K562 (cell line): ENCODE measurements around the gene CCNQ. TPM values are rescaled to one million over a fixed set of nuclear protein-coding genes. Genes with fewer than 3 reads are reported as not detected.
A peak's percentile ranks its signal among the peaks of the same experiment; 100 is the strongest.

Experiments
- ATAC-seq: fragments of 200-7000 bp; cut with Tn5 transposase; 3 replicates; pipeline ENCODE4 v1.9.1; 2020; ENCODE audit warnings: moderate library complexity
- BruUV-seq: library from RNA; stranded (reverse); fragments of 400-500 nt; replicated peaks from 2 replicates; lab custom pipeline; 2021; lab: Mats Ljungman, UMichigan
- CTCF ChIA-PET: fragments of 300-600 bp; formaldehyde crosslinking; extraction: SDS; loops from one replicate; lab custom pipeline; 2021; ENCODE audit warnings: low intra/inter-chr PET ratio; lab: Yijun Ruan, JAX
- POLR2A ChIA-PET: fragments of 300-600, 350-650 bp; sonication (Branson Sonifier 250); formaldehyde crosslinking; extraction: SDS; loops from one replicate; lab custom pipeline; 2021; ENCODE audit warnings: antibody characterized with exemption, inconsistent platforms; lab: Yijun Ruan, JAX
- DNase-seq, 4 experiments: peaks; one replicate each; pipeline versions ENCODE4 v3.0.0 to v3.0.0-alpha.2; 2011 to 2018; ENCODE audit warnings: low spot score in 3 of 4, mixed read lengths in 3 of 4; ENCODE audit errors: extremely low read depth in 1 of 4
- FAIRE-seq: peaks from 2 replicates; lab custom pipeline; 2011; peaks lifted over from hg19 to GRCh38; lab: Jason Lieb, UNC
- H2AFZ ChIP-seq: 2 replicates; pipeline ENCODE4 v1.6.0; 2011; ENCODE audit warnings: low read depth, low read length, control low read depth, inconsistent platforms
- H3K27ac ChIP-seq: fragments of 200-600 bp; 3 replicates; pipeline ENCODE4 v1.8.0; 2011; ENCODE audit warnings: low read depth, mild to moderate bottlenecking, control low read depth, inconsistent platforms, low read length, moderate library complexity, mixed read lengths; ENCODE audit errors: extremely low read depth
- H3K27me3 ChIP-seq, 2 experiments: fragments of 300-600 bp in 1 of 2; 2 replicates in 1 of 2; 3 replicates in 1 of 2; pipeline versions ENCODE4 v1.6.0 to v1.8.0; 2011; ENCODE audit warnings: inconsistent platforms in 2 of 2, low read length in 2 of 2, mild to moderate bottlenecking in 1 of 2, mixed read lengths in 1 of 2, moderate library complexity in 1 of 2; ENCODE audit not compliant: control insufficient read depth in 2 of 2, insufficient read depth in 2 of 2
- H3K36me3 ChIP-seq: fragments of 300-600 bp; 3 replicates; pipeline ENCODE4 v1.8.0; 2011; ENCODE audit warnings: mild to moderate bottlenecking, low read length, inconsistent platforms; ENCODE audit not compliant: control insufficient read depth, insufficient read depth
- H3K4me1 ChIP-seq, 2 experiments: fragments of 200-600 bp in 1 of 2; replicated peaks in 1 of 2; 2 replicates in 1 of 2; 3 replicates in 1 of 2; pipeline versions ENCODE4 v1.5.1 to v1.8.0; 2011; ENCODE audit warnings: inconsistent platforms in 2 of 2, low read length in 2 of 2, mild to moderate bottlenecking in 1 of 2, mixed read lengths in 1 of 2, moderate library complexity in 1 of 2; ENCODE audit not compliant: control insufficient read depth in 2 of 2, insufficient read depth in 2 of 2
- H3K4me2 ChIP-seq: 2 replicates; pipeline ENCODE4 v1.6.1; 2011; ENCODE audit warnings: low read length, control low read depth, inconsistent platforms, mixed read lengths; ENCODE audit not compliant: insufficient read depth
- H3K4me3 ChIP-seq: fragments of 200-600 bp; sonication (generic), shearing (Covaris generic); 2 replicates; pipeline ENCODE4 v1.5.1; 2016; ENCODE audit warnings: control low read depth, inconsistent platforms
- H3K79me2 ChIP-seq: fragments of 200-600 bp; 3 replicates; pipeline ENCODE4 v1.8.0; 2011; ENCODE audit warnings: low read length, inconsistent platforms; ENCODE audit not compliant: control insufficient read depth, insufficient read depth
- H3K9ac ChIP-seq, 2 experiments: 2 replicates each; pipeline versions ENCODE4 v1.6.0 to v1.6.1; 2011; ENCODE audit warnings: low read depth in 2 of 2, low read length in 2 of 2, control low read depth in 1 of 2, inconsistent platforms in 1 of 2, mild to moderate bottlenecking in 1 of 2, mixed read lengths in 1 of 2; ENCODE audit not compliant: insufficient read depth in 1 of 2
- H3K9me1 ChIP-seq: one replicate; pipeline ENCODE4 v1.6.0; 2011; ENCODE audit warnings: inconsistent platforms, mild to moderate bottlenecking, low read length, moderate library complexity; ENCODE audit not compliant: control insufficient read depth, insufficient read depth
- H3K9me3 ChIP-seq: replicated peaks from 2 replicates; pipeline ENCODE4 v1.5.1; 2011; ENCODE audit warnings: low read depth, low read length, inconsistent platforms; ENCODE audit not compliant: control insufficient read depth, insufficient read depth
- H4K20me1 ChIP-seq: replicated peaks from 2 replicates; pipeline ENCODE4 v1.6.1; 2011; ENCODE audit warnings: low read length, inconsistent platforms, mixed read lengths; ENCODE audit not compliant: control insufficient read depth, insufficient read depth
- CTBP1 ChIP-seq: fragments of 450-650 bp; IDR thresholded peaks from 2 replicates; pipeline ENCODE4 v1.6.1; 2016; ENCODE audit warnings: borderline replicate concordance
- DEAF1 ChIP-seq: fragments of 450-650 bp; formaldehyde crosslinking; IDR thresholded peaks from 2 replicates; pipeline ENCODE4 v1.4.0; 2020; ENCODE audit warnings: mild to moderate bottlenecking, moderate library complexity
- HIVEP1 ChIP-seq: fragments of 250-450 bp; sonication (Bioruptor Pico); IDR thresholded peaks from 2 replicates; pipeline ENCODE4 v1.4.0; 2020; ENCODE audit warnings: mild to moderate bottlenecking
- HMGN3 ChIP-seq: IDR thresholded peaks from 2 replicates; pipeline ENCODE4 v1.6.1; 2011; ENCODE audit warnings: borderline replicate concordance, low read depth, mild to moderate bottlenecking, mixed read lengths, low read length; ENCODE audit not compliant: insufficient read length; ENCODE audit errors: extremely low read depth
- MAZ ChIP-seq, 2 experiments: fragments of 450-650 bp in 1 of 2; sonication (generic) in 1 of 2; formaldehyde crosslinking; IDR thresholded peaks in 1 of 2; conservative IDR thresholded peaks in 1 of 2; 2 replicates each; pipeline versions ENCODE4 v1.4.0 to v1.5.0; 2020; ENCODE audit warnings: mild to moderate bottlenecking in 1 of 2, missing genetic modification reagents in 1 of 2
- RAD21 ChIP-seq, 2 experiments: fragments of 250-450 bp in 1 of 2; fragments of 450-650 bp in 1 of 2; sonication (Bioruptor Pico) in 1 of 2; formaldehyde crosslinking in 1 of 2; IDR thresholded peaks in 1 of 2; conservative IDR thresholded peaks in 1 of 2; 2 replicates each; pipeline versions ENCODE4 v1.4.0 to v1.8.0; 2020 to 2022; ENCODE audit warnings: mild to moderate bottlenecking in 2 of 2, moderate library complexity in 1 of 2
- RB1 ChIP-seq: fragments of 450-650 bp; IDR thresholded peaks from 2 replicates; pipeline ENCODE4 v1.6.1; 2017; ENCODE audit warnings: low read depth, mild to moderate bottlenecking
- REST ChIP-seq, 2 experiments: fragments of 450-650 bp; formaldehyde crosslinking in 1 of 2; IDR thresholded peaks; 2 replicates each; pipeline versions ENCODE4 v1.4.0 to v1.6.1; 2014 to 2020; ENCODE audit warnings: mild to moderate bottlenecking in 2 of 2, borderline replicate concordance in 1 of 2, low read depth in 1 of 2
- SMC3 ChIP-seq: conservative IDR thresholded peaks from 2 replicates; pipeline ENCODE4 v1.6.1; 2011; ENCODE audit warnings: low read depth, low read length, improper control_type of control experiment; ENCODE audit not compliant: insufficient read depth
- WGBS: fragments of 100-300 bp; shearing (Covaris generic); methylation state at CpG from one replicate; pipeline ENCODE4 v1.1.6; 2016; ENCODE audit warnings: low coverage, mixed read lengths; ENCODE audit not compliant: insufficient coverage; ENCODE audit errors: missing lambda C conversion rate; 5-methylcytosine and 5-hydroxymethylcytosine counted together
- in situ Hi-C: fragments of 300-500 bp; cut with MboI; formaldehyde crosslinking; loops from 4 replicates; pipeline ENCODE4 v1.15.0; 2018; ENCODE audit warnings: inconsistent platforms, mixed read lengths
- intact Hi-C: fragments of 100-400 bp; cut with micrococcal nuclease; formaldehyde crosslinking; loops from 2 replicates; pipeline ENCODE4 v1.14.2; 2022
- polyA plus RNA-seq, 8 experiments: library from polyadenylated mRNA; depleted of rRNA in 4 of 8; stranded (reverse) in 5 of 8; unstranded in 3 of 8; fragments of >200 nt; fragmentation: Nextera tagmentation in 2 of 8; fragmentation: Illumina TruSeq in 1 of 8; extraction: Ambion mirVana in 2 of 8; extraction: Trizol in 1 of 8; gene quantifications; 2 replicates each; pipeline versions ENCODE4 v1.2.1 to v1.2.3, GENCODE V29; 2011 to 2014; ENCODE audit warnings: inconsistent platforms in 1 of 8, missing spikeins in 1 of 8
- total RNA-seq, 7 experiments: library from RNA; depleted of rRNA in 6 of 7; stranded (reverse); fragments of >200 nt in 6 of 7; fragmentation: Illumina TruSeq in 2 of 7; extraction: Trizol in 2 of 7; gene quantifications; 2 replicates each; pipeline versions ENCODE4 v1.2.1 to v1.2.3, GENCODE V29; 2011 to 2021; ENCODE audit warnings: low replicate concordance in 1 of 7

The CCNQ gene
- total and polyA plus RNA-seq, 9 of the 15 experiments (the other 6 are each of a cell fraction or from before 2014, with no cell fraction given): 0.92 to 53.8 (median 25.3) TPM

DNA sequence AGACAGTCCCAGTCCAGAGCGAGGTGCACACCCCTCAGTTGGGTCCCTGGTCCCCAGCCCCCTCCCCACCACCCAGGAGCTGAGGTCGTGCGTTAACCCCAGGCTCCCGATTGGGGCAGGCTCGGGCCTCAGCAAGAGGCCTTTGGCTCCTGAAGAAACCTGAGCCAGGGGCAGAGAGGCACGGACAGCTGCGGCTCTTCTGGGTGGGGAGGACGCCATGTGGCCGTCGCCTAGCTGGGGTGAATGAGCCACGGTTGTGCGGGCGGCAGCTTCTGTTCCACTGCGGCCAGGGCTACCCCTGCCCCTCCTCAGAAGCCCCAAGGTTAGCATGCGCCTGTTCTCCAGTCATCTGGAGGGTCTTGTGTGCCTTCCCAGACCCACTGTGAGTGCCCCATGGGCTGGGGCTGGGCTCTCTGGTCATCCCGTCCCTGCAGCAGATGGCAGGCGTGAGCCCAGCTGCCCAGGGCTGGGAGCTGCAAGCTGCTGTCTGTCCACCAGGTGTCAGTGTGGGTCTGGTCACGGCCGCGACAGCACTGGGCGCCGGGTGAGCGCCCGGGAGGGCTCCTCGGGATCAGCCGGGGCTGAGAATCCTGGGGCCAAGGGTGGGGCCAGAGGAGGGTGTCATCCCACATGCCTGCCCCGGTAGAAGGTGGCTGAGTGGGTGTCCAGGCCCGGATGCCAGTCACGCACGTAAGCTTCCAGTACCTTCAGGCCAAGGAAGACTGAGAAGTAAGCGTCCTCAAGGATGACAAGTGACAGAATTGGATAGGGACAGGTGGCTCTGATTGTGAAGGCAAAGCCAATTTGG, 59.6 kb downstream of the CCNQ start:
- no TSS peak for BruUV-seq
- peak overlapping the region; percentile 12 to 61; a peak in 2 of 4 replicates for H3K9ac ChIP-seq
- 0 out of 2 replicates have a peak, but pooled peaks cover 4% of the 10 kb centered on the region for H4K20me1 ChIP-seq
- no peaks in the 10 kb centered on the region for H3K79me2 ChIP-seq
- peak overlapping the region; percentile 29; the same call in 1 of the 2 replicates for H3K4me2 ChIP-seq
- no peaks in the 10 kb centered on the region for H3K9me3 ChIP-seq
- in situ Hi-C loops: no loop called here
- WGBS: 6% methylated on average over 19 of the region's 31 CpGs
- H3K4me1 ChIP-seq: peaks cover 0 to 44% of the 10 kb centered on the region in 2 experiments; a peak in 2 of 5 replicates
- H3K27me3 ChIP-seq: peaks cover 0 to 50% of the 10 kb centered on the region in 2 experiments; a peak in 4 of 5 replicates
- FAIRE-seq (peak; percentile 73), DNase-seq (peak; percentile 73 to 81 (median 80)), ATAC-seq (peak; percentile 98)
- no peaks in the 10 kb centered on the region for H3K9me1 ChIP-seq
- no peak overlapping the region for H3K4me3 ChIP-seq
- POLR2A ChIA-PET: interaction anchor here (0.7 to 1.2 kb wide), 4 partner anchors 15 to 410 kb away, joined by 3 to 5 read pairs (median 3); no protein-coding TSS in a partner anchor
- CTCF ChIA-PET: interaction anchor here (0.7 to 2.4 kb wide), 5 partner anchors 16 to 413 kb away, joined by 3 to 14 read pairs (median 7); no protein-coding TSS in a partner anchor
- peak overlapping the region; percentile 53 for H2AFZ ChIP-seq
- intact Hi-C loops: loop anchor here (1.0 to 5.0 kb wide), 3 partner anchors 16 to 128 kb away; partner anchors contain the start of gene DUSP9
- H3K36me3 ChIP-seq: no peaks in the 10 kb centered on the region
- no peak overlapping the region for H3K27ac ChIP-seq
- TF ChIP-seq REST (IDR thresholded peaks at IDR 0.05; ENCODE audit: borderline replicate concordance) (peak; percentile 77), REST (CRISPR knock-in tag; IDR thresholded peaks at IDR 0.05; ENCODE audit: low read depth) (no peak), CTBP1 (peak; percentile 60; the same call in 1 of the 2 replicates), SMC3 (peak; percentile 91), RAD21 (CRISPR knock-in tag; conservative IDR thresholded peaks at IDR 0.05 in 1 of 2, IDR thresholded peaks at IDR 0.05 in 1 of 2) (peak; percentile 85 to 86), HMGN3 (peak; percentile 50), MAZ (CRISPR knock-in tag; conservative IDR thresholded peaks at IDR 0.05 in 1 of 2, IDR thresholded peaks at IDR 0.05 in 1 of 2) (peak in 1 of 2 experiments; percentile 54; a peak in 2 of 4 replicates), HIVEP1 (CRISPR knock-in tag) (no peak), DEAF1 (CRISPR knock-in tag) (peak; percentile 76), RB1 (peak; percentile 74; the same call in 1 of the 2 replicates)
